Sigmoid colon (tissue), 4 donors: Measurements from ENCODE around the gene TPT1.

Source experiments
- POLR2A ChIP-seq, 2 donors: fragments of 450-650 bp; IDR thresholded peaks; one replicate each; pipeline ENCODE4 v1.6.1; 2016; ENCODE audit warnings: antibody characterized with exemption in 2 of 2, mild to moderate bottlenecking in 2 of 2, moderate library complexity in 2 of 2
- POLR2AphosphoS5 ChIP-seq, 4 donors: sonication (generic); formaldehyde crosslinking; IDR thresholded peaks; one replicate each; pipeline ENCODE4 v1.6.1; 2017; ENCODE audit warnings: antibody characterized with exemption in 4 of 4
- TF ChIP-seq, protein P1 (sequence below), 4 experiments: fragments of 450-650 bp in 3 of 4; fragments of 200-600 bp in 1 of 4; IDR thresholded peaks; one replicate each; pipeline ENCODE4 v1.5.1; 2016 to 2019; ENCODE audit warnings: antibody characterized with exemption in 4 of 4, mild to moderate bottlenecking in 3 of 4, moderate library complexity in 2 of 4

- TF ChIP-seq, protein P1, sequence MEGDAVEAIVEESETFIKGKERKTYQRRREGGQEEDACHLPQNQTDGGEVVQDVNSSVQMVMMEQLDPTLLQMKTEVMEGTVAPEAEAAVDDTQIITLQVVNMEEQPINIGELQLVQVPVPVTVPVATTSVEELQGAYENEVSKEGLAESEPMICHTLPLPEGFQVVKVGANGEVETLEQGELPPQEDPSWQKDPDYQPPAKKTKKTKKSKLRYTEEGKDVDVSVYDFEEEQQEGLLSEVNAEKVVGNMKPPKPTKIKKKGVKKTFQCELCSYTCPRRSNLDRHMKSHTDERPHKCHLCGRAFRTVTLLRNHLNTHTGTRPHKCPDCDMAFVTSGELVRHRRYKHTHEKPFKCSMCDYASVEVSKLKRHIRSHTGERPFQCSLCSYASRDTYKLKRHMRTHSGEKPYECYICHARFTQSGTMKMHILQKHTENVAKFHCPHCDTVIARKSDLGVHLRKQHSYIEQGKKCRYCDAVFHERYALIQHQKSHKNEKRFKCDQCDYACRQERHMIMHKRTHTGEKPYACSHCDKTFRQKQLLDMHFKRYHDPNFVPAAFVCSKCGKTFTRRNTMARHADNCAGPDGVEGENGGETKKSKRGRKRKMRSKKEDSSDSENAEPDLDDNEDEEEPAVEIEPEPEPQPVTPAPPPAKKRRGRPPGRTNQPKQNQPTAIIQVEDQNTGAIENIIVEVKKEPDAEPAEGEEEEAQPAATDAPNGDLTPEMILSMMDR (IDR thresholded peaks at IDR 0.05) = no peak
- TF ChIP-seq POLR2AphosphoS5 (IDR thresholded peaks at IDR 0.05) (no peak), POLR2A (IDR thresholded peaks at IDR 0.05) (no peak)
These were observed 24.0 kb upstream of the TPT1 start for GRCh38 chr13:45364876-45365557.
